Endothelial cell of umbilical vein (primary cell): Measurements from ENCODE around the gene EPO. TPM values are rescaled to one million over a fixed set of nuclear protein-coding genes. Genes with fewer than 3 reads are reported as not detected.

Experiments
- BruUV-seq: library from RNA; stranded (reverse); fragments of 400-500 nt; replicated peaks from 2 replicates; lab custom pipeline; 2021; lab: Mats Ljungman, UMichigan
- CTCF ChIA-PET: fragments of 300-600, 350-600 bp; sonication (Branson Sonifier 250); formaldehyde crosslinking; loops from one replicate; lab custom pipeline; 2021; ENCODE audit warnings: antibody characterized with exemption, inconsistent platforms; lab: Charles Lee
- POLR2A ChIA-PET: fragments of 300-600, 350-600 bp; sonication (Branson Sonifier 250); formaldehyde crosslinking; loops from one replicate; lab custom pipeline; 2021; ENCODE audit warnings: antibody characterized with exemption, inconsistent platforms; lab: Charles Lee
- DNase-seq: peaks from one replicate; pipeline ENCODE4 v3.0.0-alpha.2; 2011; ENCODE audit warnings: low read depth, low spot score
- FAIRE-seq: peaks from 2 replicates; lab custom pipeline; 2011; peaks lifted over from hg19 to GRCh38; lab: Jason Lieb, UNC
- H2AFZ ChIP-seq: 2 replicates; pipeline ENCODE4 v1.6.0; 2012; ENCODE audit warnings: low read depth, low read length, control low read depth, inconsistent platforms
- H3K27ac ChIP-seq: 2 replicates; pipeline ENCODE4 v1.5.1; 2011; ENCODE audit warnings: low read depth, mild to moderate bottlenecking, control low read depth, low read length, moderate library complexity; ENCODE audit not compliant: insufficient read depth
- H3K27me3 ChIP-seq, 2 experiments: 2 replicates each; pipeline versions ENCODE4 v1.6.0 to v1.6.1; 2011; ENCODE audit warnings: low read length in 2 of 2, mixed read lengths in 1 of 2; ENCODE audit not compliant: control insufficient read depth in 2 of 2, insufficient read depth in 2 of 2
- H3K36me3 ChIP-seq, 2 experiments: 2 replicates in 1 of 2; 3 replicates in 1 of 2; pipeline ENCODE4 v1.5.1; 2011; ENCODE audit warnings: low read length in 2 of 2, mild to moderate bottlenecking in 1 of 2, moderate library complexity in 1 of 2; ENCODE audit not compliant: control insufficient read depth in 2 of 2, insufficient read depth in 2 of 2; ENCODE audit errors: extremely low read depth in 1 of 2
- H3K4me1 ChIP-seq: 3 replicates; pipeline ENCODE4 v1.5.1; 2011; ENCODE audit warnings: mild to moderate bottlenecking, low read length; ENCODE audit not compliant: control insufficient read depth, insufficient read depth; ENCODE audit errors: extremely low read depth
- H3K4me2 ChIP-seq: 2 replicates; pipeline ENCODE4 v1.6.1; 2011; ENCODE audit warnings: low read length, control low read depth, mixed read lengths; ENCODE audit not compliant: insufficient read depth
- H3K4me3 ChIP-seq, 3 experiments: fragments of 200-600 bp in 1 of 3; sonication (generic), shearing (Covaris generic) in 1 of 3; replicated peaks in 1 of 3; 2 replicates each; pipeline ENCODE4 v1.5.1; 2011 to 2016; ENCODE audit warnings: control low read depth in 3 of 3, low read length in 3 of 3, mild to moderate bottlenecking in 2 of 3, inconsistent platforms in 1 of 3, low read depth in 1 of 3, moderate library complexity in 1 of 3; ENCODE audit not compliant: insufficient read depth in 1 of 3
- H3K79me2 ChIP-seq: 2 replicates; pipeline ENCODE4 v1.6.0; 2012; ENCODE audit warnings: low read length, inconsistent platforms; ENCODE audit not compliant: control insufficient read depth, insufficient read depth
- H3K9ac ChIP-seq: replicated peaks from 2 replicates; pipeline ENCODE3; 2011; ENCODE audit warnings: low read length, control low read depth; ENCODE audit not compliant: insufficient read depth; ENCODE audit errors: extremely low read depth
- H3K9me1 ChIP-seq: replicated peaks from 3 replicates; pipeline ENCODE4 v1.6.0; 2011; ENCODE audit warnings: mild to moderate bottlenecking, low read length; ENCODE audit not compliant: control insufficient read depth, insufficient read depth; ENCODE audit errors: extremely low read depth
- H3K9me3 ChIP-seq: replicated peaks from 2 replicates; pipeline ENCODE4 v1.5.1; 2012; ENCODE audit warnings: low read length, inconsistent platforms; ENCODE audit not compliant: control insufficient read depth, insufficient read depth
- H4K20me1 ChIP-seq: replicated peaks from 2 replicates; pipeline ENCODE3; 2011; ENCODE audit warnings: mild to moderate bottlenecking, low read length; ENCODE audit not compliant: control insufficient read depth, insufficient read depth; ENCODE audit errors: extremely low read depth
- EZH2 ChIP-seq: IDR thresholded peaks from 2 replicates; pipeline ENCODE4 v1.6.1; 2012; ENCODE audit warnings: borderline replicate concordance, low read depth, mild to moderate bottlenecking, moderate library complexity, low read length, inconsistent platforms; ENCODE audit not compliant: severe bottlenecking
- FOS ChIP-seq: IDR thresholded peaks from 2 replicates; pipeline ENCODE4 v1.6.1; 2011; ENCODE audit warnings: mild to moderate bottlenecking, low read length, moderate library complexity, borderline replicate concordance; ENCODE audit not compliant: insufficient read depth
- GATA2 ChIP-seq: IDR thresholded peaks from 2 replicates; pipeline ENCODE4 v1.7.0; 2011; ENCODE audit warnings: low read depth, mild to moderate bottlenecking, moderate library complexity, mixed read lengths, low read length; ENCODE audit not compliant: insufficient read length, insufficient read depth
- JUN ChIP-seq: IDR thresholded peaks from 2 replicates; pipeline ENCODE4 v1.6.1; 2011; ENCODE audit warnings: borderline replicate concordance, low read depth; ENCODE audit not compliant: insufficient read length, insufficient read depth
- MYC ChIP-seq: IDR thresholded peaks from one replicate; pipeline ENCODE4 v1.6.1; 2011; ENCODE audit warnings: mild to moderate bottlenecking, low read depth, low read length
- POLR2A ChIP-seq: IDR thresholded peaks from 2 replicates; pipeline ENCODE4 v1.6.1; 2012; ENCODE audit warnings: low read depth, mild to moderate bottlenecking, control low read depth, low read length
- POLR2AphosphoS5 ChIP-seq: IDR thresholded peaks from 2 replicates; pipeline ENCODE4 v1.6.1; 2012; ENCODE audit warnings: low read depth, mild to moderate bottlenecking, control low read depth, low read length, moderate library complexity; ENCODE audit not compliant: insufficient read depth
- dilution Hi-C: fragments of 300-500 bp; cut with MboI; formaldehyde crosslinking; loops from one replicate; pipeline ENCODE4 v1.15.0; 2019; ENCODE audit warnings: low sequenced_read_pairs; ENCODE audit not compliant: extremely low pct_ligation_motif_present
- intact Hi-C: fragments of 100-400 bp; cut with micrococcal nuclease; formaldehyde crosslinking; loops from one replicate; pipeline ENCODE4 v1.10.0; 2022
- polyA plus RNA-seq, 4 experiments: library from polyadenylated mRNA; depleted of rRNA in 3 of 4; stranded (reverse) in 3 of 4; unstranded in 1 of 4; fragments of >200 nt; gene quantifications; 2 replicates each; pipeline versions ENCODE4 v1.2.1 to v1.2.3, GENCODE V29; 2011 to 2012; ENCODE audit warnings: missing spikeins in 1 of 4
- total RNA-seq: library from RNA; stranded (reverse); gene quantifications from 2 replicates; pipeline ENCODE4 v1.2.3, GENCODE V29; 2021
- TF ChIP-seq, protein P1 (sequence below), 2 donors: IDR thresholded peaks; 1 replicate in 1 of 2; 2 replicates in 1 of 2; pipeline ENCODE4 v1.5.1; 2011; ENCODE audit warnings: low read length in 2 of 2, mild to moderate bottlenecking in 2 of 2, moderate library complexity in 2 of 2, control low read depth in 1 of 2, inconsistent platforms in 1 of 2, low read depth in 1 of 2; ENCODE audit not compliant: insufficient read depth in 1 of 2; ENCODE audit errors: extremely low read depth in 1 of 2
- TF ChIP-seq, protein P2 (sequence below): IDR thresholded peaks from 2 replicates; pipeline ENCODE4 v1.6.1; 2011; ENCODE audit not compliant: insufficient read depth, insufficient read length

Gene EPO
- total and polyA plus RNA-seq, 2 donors (not counting 3 experiments of a cell fraction or from before 2014, with no cell fraction given), result not detected

DNA sequence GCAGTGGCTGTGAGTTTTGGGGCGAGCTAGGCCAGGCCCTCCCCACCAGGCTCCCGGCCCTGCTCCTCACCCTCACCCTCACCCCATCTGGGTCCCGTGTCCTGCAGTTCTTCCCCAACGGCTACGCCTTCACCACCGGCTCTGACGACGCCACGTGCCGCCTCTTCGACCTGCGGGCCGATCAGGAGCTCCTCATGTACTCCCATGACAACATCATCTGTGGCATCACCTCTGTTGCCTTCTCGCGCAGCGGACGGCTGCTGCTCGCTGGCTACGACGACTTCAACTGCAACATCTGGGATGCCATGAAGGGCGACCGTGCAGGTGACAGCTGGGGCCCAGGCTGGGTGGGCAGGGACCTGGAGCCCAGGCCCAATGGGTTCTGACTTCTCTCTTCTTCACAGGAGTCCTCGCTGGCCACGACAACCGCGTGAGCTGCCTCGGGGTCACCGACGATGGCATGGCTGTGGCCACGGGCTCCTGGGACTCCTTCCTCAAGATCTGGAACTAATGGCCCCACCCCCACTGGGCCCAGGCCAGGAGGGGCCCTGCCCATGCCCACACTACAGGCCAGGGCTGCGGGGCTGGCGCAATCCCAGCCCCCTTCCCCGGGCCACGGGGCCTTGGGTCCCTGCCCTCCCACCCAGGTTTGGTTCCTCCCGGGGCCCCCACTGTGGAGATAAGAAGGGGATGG lies 41.8 kb upstream of the EPO start:
- Histone ChIP-seq H3K9me3 (no peaks in the 10 kb centered on the region), H3K79me2 (peaks cover 28% of the 10 kb centered on the region), H3K27me3 (no peaks in the 10 kb centered on the region), H4K20me1 (no peaks in the 10 kb centered on the region), H3K4me1 (peaks cover 4% of the 10 kb centered on the region), H3K36me3 (peaks cover 13 to 55% of the 10 kb centered on the region in 2 experiments), H3K4me2 (no peak overlapping the region), H3K9ac (no peak overlapping the region), H2AFZ (no peak overlapping the region), H3K4me3 (no peak overlapping the region), H3K9me1 (no peaks in the 10 kb centered on the region), H3K27ac (no peak overlapping the region)
- FAIRE-seq, result no peak
- CTCF ChIA-PET, result interaction anchor here (7.0 kb wide), 1 partner anchor 13 kb away, joined by 60 read pairs; no protein-coding TSS in a partner anchor
- DNase-seq, result no peak
- peak; percentile 14 for TF ChIP-seq POLR2AphosphoS5
- TF ChIP-seq FOS, result no peak
- TSS peak; percentile 64 for BruUV-seq
- intact Hi-C loops (loop anchor here (5.0 kb wide), 1 partner anchor 211 kb away; no protein-coding TSS in a partner anchor), dilution Hi-C loops (no loop called here)
- POLR2A ChIA-PET, result no interaction called here

DNA sequence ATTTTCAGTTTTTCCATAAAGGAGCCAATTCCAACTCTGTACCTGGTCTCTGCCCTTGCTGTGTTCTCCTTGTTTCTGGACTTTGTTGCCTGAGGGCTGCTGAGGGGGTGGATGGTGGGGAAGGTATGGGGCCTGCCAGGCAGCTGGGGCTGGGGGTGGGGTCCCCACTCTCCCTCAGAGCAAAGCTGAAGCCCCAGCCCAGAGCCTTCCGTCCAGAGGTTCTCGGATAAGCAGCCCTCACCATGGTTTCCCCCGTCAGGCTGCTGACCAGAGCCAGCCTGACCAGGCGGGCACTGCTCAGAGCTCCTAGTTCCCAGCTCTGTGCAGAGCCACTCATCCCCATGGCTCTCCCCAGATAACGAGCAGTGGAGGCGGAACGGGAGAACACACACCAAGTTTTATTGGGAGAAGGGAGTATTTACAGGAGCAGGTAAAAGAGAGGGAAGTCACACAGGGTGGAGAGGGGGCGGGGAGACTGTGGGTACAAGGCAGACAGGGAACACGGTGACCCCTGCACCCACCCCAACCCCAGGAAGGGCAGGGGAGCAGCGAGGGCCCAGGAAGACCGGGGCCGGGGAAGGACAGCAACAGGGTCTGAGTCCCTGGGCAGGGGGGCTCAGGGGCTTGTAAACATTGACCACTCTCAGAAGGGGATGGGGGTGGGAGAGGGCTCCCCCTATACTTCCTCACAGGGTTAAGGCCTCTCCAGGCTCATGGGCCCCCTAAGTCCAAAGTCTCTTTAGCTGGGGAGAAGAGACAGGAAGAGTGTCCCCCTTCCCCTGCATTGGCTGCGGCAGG lies 40.9 kb upstream of the EPO start:
- peaks cover 13 to 60% of the 10 kb centered on the region in 2 experiments for H3K36me3 ChIP-seq
- TF ChIP-seq EZH2 (no peak), JUN (no peak), POLR2AphosphoS5 (no peak), POLR2A (no peak), MYC (no peak), GATA2 (no peak), FOS (no peak)
- TF ChIP-seq, protein P1, sequence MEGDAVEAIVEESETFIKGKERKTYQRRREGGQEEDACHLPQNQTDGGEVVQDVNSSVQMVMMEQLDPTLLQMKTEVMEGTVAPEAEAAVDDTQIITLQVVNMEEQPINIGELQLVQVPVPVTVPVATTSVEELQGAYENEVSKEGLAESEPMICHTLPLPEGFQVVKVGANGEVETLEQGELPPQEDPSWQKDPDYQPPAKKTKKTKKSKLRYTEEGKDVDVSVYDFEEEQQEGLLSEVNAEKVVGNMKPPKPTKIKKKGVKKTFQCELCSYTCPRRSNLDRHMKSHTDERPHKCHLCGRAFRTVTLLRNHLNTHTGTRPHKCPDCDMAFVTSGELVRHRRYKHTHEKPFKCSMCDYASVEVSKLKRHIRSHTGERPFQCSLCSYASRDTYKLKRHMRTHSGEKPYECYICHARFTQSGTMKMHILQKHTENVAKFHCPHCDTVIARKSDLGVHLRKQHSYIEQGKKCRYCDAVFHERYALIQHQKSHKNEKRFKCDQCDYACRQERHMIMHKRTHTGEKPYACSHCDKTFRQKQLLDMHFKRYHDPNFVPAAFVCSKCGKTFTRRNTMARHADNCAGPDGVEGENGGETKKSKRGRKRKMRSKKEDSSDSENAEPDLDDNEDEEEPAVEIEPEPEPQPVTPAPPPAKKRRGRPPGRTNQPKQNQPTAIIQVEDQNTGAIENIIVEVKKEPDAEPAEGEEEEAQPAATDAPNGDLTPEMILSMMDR (IDR thresholded peaks at IDR 0.05; ENCODE audit: extremely low read depth in 1 of 2, insufficient read depth in 1 of 2, low read depth in 1 of 2, low read length in 2 of 2), result no peak
- TF ChIP-seq, protein P2, sequence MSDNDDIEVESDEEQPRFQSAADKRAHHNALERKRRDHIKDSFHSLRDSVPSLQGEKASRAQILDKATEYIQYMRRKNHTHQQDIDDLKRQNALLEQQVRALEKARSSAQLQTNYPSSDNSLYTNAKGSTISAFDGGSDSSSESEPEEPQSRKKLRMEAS, result no peak
- DNase-seq (no peak), FAIRE-seq (no peak)
- H3K4me3 ChIP-seq, result no peak overlapping the region
- intact Hi-C loops (loop anchor here (5.0 kb wide), 1 partner anchor 212 kb away; no protein-coding TSS in a partner anchor), dilution Hi-C loops (no loop called here)
- H4K20me1 ChIP-seq, result no peaks in the 10 kb centered on the region
- no peak overlapping the region for H3K27ac ChIP-seq
- H3K9me1 ChIP-seq, result no peaks in the 10 kb centered on the region
- BruUV-seq, result TSS peak; percentile 29
- POLR2A ChIA-PET, result no interaction called here
- H3K9me3 ChIP-seq, result no peaks in the 10 kb centered on the region
- H2AFZ ChIP-seq, result no peak overlapping the region
- H3K27me3 ChIP-seq, result no peaks in the 10 kb centered on the region
- CTCF ChIA-PET, result interaction anchor here (7.0 kb wide), 1 partner anchor 12 kb away, joined by 60 read pairs; no protein-coding TSS in a partner anchor
- H3K4me1 ChIP-seq, result peaks cover 4% of the 10 kb centered on the region
- no peak overlapping the region for H3K9ac ChIP-seq
- H3K79me2 ChIP-seq, result peaks cover 22% of the 10 kb centered on the region
- no peak overlapping the region for H3K4me2 ChIP-seq
